NCI-H2227 treated with DMSO at 0.1 percent for 48 hours (cell line): ENCODE measurements around the gene DNMT3A.

Experiments
- DNase-seq: peaks from one replicate; lab custom pipeline; 2025; lab: John Stamatoyannopoulos, UW

Gene DNMT3A

DNA sequence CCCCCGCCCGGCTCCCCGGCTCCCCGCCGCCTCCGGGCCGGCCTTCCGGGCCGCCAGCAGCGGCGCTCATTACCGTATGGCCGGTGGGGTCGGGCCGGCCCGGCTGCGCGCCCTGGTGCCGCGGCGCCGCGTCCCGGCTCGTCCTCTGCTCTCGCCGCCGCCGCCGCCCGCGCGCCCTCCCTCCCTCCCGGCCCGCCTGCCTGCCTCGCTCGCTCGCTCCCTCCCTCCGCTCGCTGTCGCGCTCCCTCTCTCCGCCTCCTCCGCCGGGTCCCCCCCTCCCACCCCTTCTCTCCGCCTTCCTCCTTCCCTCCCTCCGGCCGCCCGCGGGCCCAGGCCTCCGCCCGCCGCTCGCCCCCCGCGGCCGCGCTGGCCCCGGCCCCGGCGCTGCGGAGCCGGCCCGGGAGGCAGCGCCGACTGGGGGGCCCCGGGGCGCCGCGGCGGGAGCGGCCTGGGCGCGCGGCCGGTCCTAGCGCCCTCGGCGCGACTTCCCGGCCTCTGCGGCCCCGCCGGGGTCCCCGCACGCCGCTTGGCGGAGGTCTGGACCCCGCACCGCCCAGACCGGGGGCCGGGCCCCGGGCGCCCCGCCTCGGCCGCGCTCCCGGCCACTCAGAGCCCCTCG, at the start of gene DNMT3A:
DNMT3A (minus strand) TSS at position 173 of the 619 bp plus-strand sequence. CDS start 27,941 bp downstream, outside the sequence.
- DNase-seq = peak; percentile 37

GRCh38 chr2:25389161-25389560, 47.4 kb upstream of the DNMT3A start:
- no peak for DNase-seq

- DNase-seq = no peak
These were observed 46.8 kb upstream of the DNMT3A start for GRCh38 chr2:25388491-25388890.

GRCh38 chr2:25387876-25388449, 46.2 kb upstream of the DNMT3A start:
- DNase-seq = no peak

GRCh38 chr2:25386971-25387875, 45.5 kb upstream of the DNMT3A start:
- no peak for DNase-seq

GRCh38 chr2:25385910-25386309, 44.2 kb upstream of the DNMT3A start:
- no peak for DNase-seq

GRCh38 chr2:25383806-25384205, 42.1 kb upstream of the DNMT3A start:
- DNase-seq = no peak

GRCh38 chr2:25381502-25381901, 39.8 kb upstream of the DNMT3A start:
- no peak for DNase-seq

GRCh38 chr2:25380586-25381375, 39.1 kb upstream of the DNMT3A start:
- DNase-seq = no peak

DNA sequence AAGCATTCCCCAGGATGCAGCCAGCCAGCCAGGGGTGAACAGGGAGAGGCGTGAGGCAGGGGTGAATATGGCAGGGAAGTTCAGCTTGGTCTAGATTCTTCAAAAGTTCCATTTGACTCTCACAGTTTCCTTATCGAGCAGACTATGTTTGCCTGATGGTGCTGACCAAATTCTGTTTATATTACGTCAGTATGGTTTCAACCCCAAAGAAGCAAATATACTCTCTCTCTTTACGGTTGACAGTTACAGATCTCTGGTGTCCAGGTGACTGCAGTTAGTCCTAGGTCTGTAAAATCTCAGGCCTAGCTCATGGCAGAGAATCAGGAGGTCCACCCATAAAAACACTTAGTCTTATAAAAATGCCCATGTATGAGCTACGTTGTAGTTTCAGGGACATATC, 38.3 kb upstream of the DNMT3A start:
- no peak for DNase-seq

DNA sequence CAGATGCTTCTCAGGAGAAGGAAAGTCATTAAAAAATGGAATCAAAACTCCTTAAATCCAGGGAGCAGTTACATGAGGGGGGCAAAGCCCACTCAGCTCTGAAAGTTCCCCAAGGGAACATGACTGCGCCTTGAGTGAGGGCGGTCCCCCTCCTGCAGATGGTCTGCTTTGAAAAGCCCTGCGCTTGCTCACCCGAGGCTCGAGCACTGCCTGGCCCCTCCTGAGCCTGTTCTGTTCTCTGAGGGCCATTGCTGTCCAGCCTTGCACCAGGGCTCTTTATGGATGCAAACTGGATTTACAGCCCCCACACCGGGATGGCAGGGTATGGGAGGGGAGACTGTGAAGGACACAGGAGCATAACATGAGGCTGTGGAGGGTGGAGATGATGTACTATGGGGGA, 37.8 kb upstream of the DNMT3A start:
- DNase-seq = no peak

GRCh38 chr2:25378731-25379490, 37.2 kb upstream of the DNMT3A start:
- DNase-seq = no peak

- DNase-seq = no peak
These were observed 36.2 kb upstream of the DNMT3A start for GRCh38 chr2:25377822-25378421.

DNA sequence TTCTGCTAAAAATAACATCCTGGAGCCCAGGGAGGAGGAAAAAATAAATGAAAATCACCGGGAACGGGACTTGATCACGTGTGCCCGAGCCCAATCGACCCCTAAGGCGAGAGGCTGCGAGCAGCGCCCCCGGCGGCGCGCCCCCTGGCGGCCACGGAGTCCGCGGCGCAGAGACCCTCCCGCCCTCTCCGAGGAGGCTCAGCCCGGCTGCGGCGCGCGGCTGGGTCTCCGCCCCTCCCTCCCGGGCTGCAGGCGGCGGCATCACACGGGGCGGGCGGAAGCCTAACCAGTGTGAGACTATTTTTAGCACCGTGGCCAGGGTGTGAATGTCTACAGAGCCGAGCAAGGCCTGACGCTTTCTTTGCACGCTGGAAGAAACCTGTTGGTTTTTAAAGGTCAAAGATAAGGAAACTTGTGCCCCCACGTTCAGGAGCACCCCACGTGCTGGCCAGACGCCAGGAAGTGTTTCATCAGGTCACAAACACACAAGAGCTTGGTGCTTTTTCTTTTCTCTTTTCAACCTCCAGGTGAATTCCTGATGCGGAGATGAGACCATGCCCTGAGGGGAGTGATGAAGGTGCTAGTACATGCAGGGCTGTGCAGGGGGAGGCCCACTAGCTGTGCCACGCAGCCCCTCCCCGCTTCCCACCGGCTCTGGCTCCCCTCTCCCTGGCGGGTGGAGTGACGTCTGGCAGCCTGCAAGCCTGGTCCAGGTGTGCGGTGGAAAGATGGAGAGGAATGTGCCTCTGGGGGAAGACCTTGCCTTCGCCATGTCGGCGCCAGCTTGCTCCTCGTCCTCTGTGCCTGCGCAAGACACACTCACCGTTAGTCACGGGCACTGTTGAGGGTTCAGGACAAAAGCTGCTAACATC, 35.3 kb upstream of the DNMT3A start:
- DNase-seq = peak; percentile 91

- no peak for DNase-seq
These were observed 34.3 kb upstream of the DNMT3A start for GRCh38 chr2:25375989-25376545.

DNA sequence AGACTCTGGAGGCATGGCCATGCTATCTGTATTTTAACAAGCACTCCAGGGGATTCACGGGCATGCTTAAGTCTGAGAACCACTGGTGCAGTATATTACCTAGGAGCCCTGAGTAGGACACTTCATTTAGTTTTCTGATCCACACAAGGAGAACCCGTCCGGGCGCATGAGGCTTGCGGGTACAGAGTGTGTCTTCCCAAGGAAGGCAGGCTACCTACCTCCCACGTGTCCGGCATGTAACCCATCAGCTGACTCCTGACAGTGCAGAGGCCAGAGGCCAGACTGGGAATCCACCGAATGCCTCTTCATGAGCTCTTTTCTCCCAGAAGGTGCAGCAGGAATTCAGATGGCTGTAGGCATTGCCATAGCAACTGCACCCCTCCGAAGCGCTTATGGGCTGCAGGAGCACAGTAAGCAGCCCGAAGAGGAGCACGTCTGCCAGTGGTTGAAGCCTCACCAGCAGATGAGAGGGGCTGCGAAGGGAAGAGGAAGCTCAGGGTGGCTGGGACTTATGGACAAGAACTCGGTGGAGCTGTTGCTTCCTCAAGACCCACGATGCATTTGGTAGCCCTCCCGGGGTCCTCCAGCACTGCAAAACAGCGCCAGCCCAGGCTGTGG, 33.8 kb upstream of the DNMT3A start:
- no peak for DNase-seq

- no peak for DNase-seq
These were observed 33.1 kb upstream of the DNMT3A start for GRCh38 chr2:25374827-25375226.

GRCh38 chr2:25374411-25374810, 32.7 kb upstream of the DNMT3A start:
- DNase-seq = no peak

DNA sequence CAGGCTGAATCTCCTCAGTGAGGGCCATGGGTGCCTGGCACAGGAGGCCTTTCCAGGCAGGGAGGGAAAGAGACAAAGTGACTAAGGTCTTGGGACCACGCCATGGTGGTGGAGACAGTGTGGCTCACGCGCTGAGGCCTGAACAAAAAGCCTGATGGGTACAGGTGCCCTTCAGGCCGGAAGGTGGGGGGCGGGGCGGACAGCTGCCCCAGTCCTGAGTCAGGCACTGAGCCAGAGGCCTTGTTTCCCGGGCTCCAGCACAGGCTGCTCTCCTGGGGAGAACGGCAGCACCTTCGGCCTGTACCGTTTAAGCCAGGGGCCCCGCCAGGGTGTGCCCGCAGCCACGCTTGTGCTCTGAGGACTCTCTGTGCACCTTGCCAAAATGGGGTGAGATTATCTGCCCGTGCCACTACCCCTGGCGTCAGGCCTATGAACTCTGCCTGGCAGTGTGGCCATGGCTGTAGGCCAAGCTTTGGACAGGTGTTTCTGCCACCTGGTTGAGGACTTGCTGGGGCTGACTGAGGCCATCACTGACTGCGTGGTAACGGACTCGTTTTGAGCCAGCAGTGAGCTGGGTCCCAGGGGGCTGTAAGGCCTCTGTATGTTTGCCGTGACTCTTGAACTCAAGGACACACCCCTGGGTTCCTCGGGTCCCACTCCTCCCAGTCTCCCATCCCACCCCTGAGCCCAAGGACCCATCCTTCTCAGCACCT, 31.7 kb upstream of the DNMT3A start:
- DNase-seq = no peak
